Brain microvascular endothelial cell (primary cell): ENCODE data around the gene TRMT61B.

Source experiments
- DNase-seq: peaks from one replicate; pipeline ENCODE4 v3.0.0-alpha.2; 2020
- H3K27ac ChIP-seq: fragments of 250-450 bp; sonication (Bioruptor Pico); 2 replicates; pipeline ENCODE4 v1.5.1; 2020; ENCODE audit warnings: mild to moderate bottlenecking, moderate library complexity
- H3K27me3 ChIP-seq: fragments of 250-450 bp; sonication (Bioruptor Pico); replicated peaks from 2 replicates; pipeline ENCODE4 v1.5.1; 2020; ENCODE audit warnings: mild to moderate bottlenecking
- H3K36me3 ChIP-seq: fragments of 250-450 bp; sonication (Bioruptor Pico); replicated peaks from 2 replicates; pipeline ENCODE4 v1.5.1; 2020; ENCODE audit warnings: mild to moderate bottlenecking
- H3K4me3 ChIP-seq: 2 replicates; pipeline ENCODE4 v1.5.1; 2011; ENCODE audit warnings: low read depth, mild to moderate bottlenecking, control low read depth, low read length, moderate library complexity
- CTCF ChIP-seq: IDR thresholded peaks from 2 replicates; pipeline ENCODE4 v1.5.1; 2011; ENCODE audit warnings: low read depth, mild to moderate bottlenecking, moderate library complexity, low read length, control low read depth, inconsistent platforms; ENCODE audit errors: missing control alignments
- in situ Hi-C: cut with HindIII; loops from 2 replicates; pipeline ENCODE4 v1.10.0; 2017; ENCODE audit warnings: low sequenced_read_pairs, low pct_ligation_motif_present

The TRMT61B gene

GRCh38 chr2:28824870-28825269 lies 45.2 kb downstream of the TRMT61B start:
- no peak for DNase-seq
- no peak overlapping the region for H3K27ac ChIP-seq
- no peaks in the 10 kb centered on the region for H3K36me3 ChIP-seq
- H3K27me3 ChIP-seq = no peaks in the 10 kb centered on the region
- in situ Hi-C loops = no loop called here
- H3K4me3 ChIP-seq = no peak overlapping the region
- TF ChIP-seq CTCF = no peak

GRCh38 chr2:28824207-28824606 lies 45.9 kb downstream of the TRMT61B start:
- H3K4me3 ChIP-seq = no peak overlapping the region
- TF ChIP-seq CTCF = no peak
- H3K27ac ChIP-seq = no peak overlapping the region
- in situ Hi-C loops = no loop called here
- H3K36me3 ChIP-seq = no peaks in the 10 kb centered on the region
- DNase-seq = no peak
- H3K27me3 ChIP-seq = no peaks in the 10 kb centered on the region

DNA sequence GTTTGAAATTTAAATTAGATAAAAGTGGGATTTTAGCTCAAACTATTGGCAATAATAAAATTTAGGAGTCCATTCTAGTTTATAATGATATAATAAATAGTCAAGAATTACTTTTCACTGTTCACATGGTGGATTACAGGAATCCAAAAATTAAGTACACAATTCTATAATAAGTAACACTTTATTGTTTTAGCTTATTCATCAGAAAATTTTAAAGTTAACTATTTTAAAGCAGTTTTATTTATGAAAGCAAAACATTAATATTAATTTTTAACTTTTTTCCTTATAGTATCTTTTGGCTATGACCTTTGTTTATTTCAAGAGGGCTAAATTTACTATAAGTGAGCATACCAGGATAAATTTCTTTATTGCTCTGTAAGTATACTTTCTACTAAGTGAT lies 48.1 kb downstream of the TRMT61B start:
- Histone ChIP-seq H3K27me3 (no peaks in the 10 kb centered on the region), H3K27ac (no peak overlapping the region), H3K36me3 (no peaks in the 10 kb centered on the region), H3K4me3 (no peak overlapping the region)
- TF ChIP-seq CTCF = no peak
- no peak for DNase-seq
- in situ Hi-C loops = no loop called here

GRCh38 chr2:28821295-28821958 lies 48.7 kb downstream of the TRMT61B start:
- H3K4me3 ChIP-seq = no peak overlapping the region
- H3K36me3 ChIP-seq = no peaks in the 10 kb centered on the region
- TF ChIP-seq CTCF = peak; percentile 69
- peak; percentile 53 for DNase-seq
- in situ Hi-C loops = no loop called here
- no peaks in the 10 kb centered on the region for H3K27me3 ChIP-seq
- H3K27ac ChIP-seq = no peak overlapping the region

DNA sequence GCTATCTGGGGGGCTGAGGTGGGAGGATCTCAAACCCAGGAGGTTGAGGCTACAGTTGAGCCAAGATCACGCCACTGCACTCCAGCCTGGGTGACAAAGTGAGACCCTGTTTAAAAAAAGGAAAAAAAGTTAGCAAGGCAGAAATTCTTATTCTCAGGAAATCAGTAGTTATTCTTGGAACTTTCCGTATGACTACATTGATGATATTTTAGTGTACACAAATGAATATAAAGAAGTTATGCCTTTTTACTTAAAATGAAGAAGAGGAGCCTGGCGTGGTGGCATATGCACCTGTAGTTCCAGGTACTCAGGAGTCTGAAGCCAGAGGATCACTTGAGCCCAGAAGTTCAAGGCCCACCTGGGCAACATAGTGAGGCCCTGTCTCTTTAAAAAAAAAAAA lies 52.1 kb downstream of the TRMT61B start:
- Histone ChIP-seq H3K27me3 (no peaks in the 10 kb centered on the region), H3K27ac (no peak overlapping the region), H3K36me3 (no peaks in the 10 kb centered on the region), H3K4me3 (no peak overlapping the region)
- TF ChIP-seq CTCF = no peak
- in situ Hi-C loops = no loop called here
- no peak for DNase-seq
